Posterior cingulate gyrus (tissue), 11 donors: ENCODE measurements around the gene SETD6.

Source experiments
- DNase-seq, 10 donors: peaks; one replicate each; pipeline versions ENCODE4 v3.0.0 to v3.0.0-alpha.2; 2020 to 2021; ENCODE audit warnings: mixed read lengths in 3 of 10
- intact Hi-C: fragments of 100-400 bp; cut with DNase I; formaldehyde crosslinking; loops from one replicate; pipeline ENCODE4 v1.15.1; 2023

SETD6 gene

GRCh38 chr16:58506241-58507194 is 8.8 kb upstream of the SETD6 start:
- DNase-seq, result peak in 4 of 10 donors; percentile 12 to 69 (median 40)
- intact Hi-C loops, result no loop called here

DNA sequence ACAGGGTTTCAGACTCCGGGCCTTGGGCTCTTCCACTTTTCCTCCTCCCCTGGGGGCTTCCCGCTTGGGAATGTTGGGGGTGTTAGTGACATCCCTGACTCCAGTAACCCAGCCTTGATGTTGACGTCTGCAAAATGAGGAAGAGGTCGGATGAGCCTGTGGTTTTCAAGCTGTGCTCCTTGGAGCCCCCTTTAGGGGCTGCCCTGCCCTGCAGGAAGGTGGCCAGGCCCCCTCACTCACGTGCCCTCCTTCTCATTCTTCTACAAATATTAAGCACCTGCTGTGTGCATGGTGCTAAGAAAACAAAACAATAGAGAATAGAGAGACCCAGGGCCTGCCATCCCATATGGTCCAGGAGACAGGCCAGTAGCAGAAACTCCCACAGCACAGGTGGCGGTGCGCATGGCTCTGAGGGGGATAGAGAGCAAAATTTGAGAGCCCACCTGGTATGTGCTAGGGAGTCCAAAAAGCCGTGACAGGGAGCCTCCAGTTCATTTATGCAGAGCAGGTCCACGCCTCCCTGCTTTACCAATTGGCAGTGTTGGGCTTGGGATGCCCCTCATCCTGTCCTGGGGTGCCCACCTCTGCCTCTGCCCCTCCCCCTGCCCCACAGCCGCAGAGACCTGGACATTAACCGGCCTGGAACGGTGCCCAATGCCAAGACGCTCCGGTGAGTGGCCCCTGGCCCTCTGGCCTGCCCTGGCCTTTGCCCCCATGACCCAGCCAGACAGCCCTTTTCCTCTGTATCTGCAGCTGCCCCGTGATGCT is 7.9 kb upstream of the SETD6 start:
- intact Hi-C loops, result no loop called here
- peak in 5 of 10 donors; percentile 9 to 74 (median 52) for DNase-seq

- intact Hi-C loops, result no loop called here
- peak in 2 of 10 donors; percentile 48 to 62 for DNase-seq
These were observed 7.2 kb upstream of the SETD6 start for GRCh38 chr16:58507963-58508670.

- DNase-seq, result peak in 2 of 10 donors; percentile 40 to 47
- intact Hi-C loops, result no loop called here
These were observed 6.6 kb upstream of the SETD6 start for GRCh38 chr16:58508671-58509251.

- intact Hi-C loops, result loop anchor here (5.0 to 10.0 kb wide), 2 partner anchors 155 to 248 kb away; no protein-coding TSS in a partner anchor
- peak in 3 of 10 donors; percentile 35 to 73 (median 64) for DNase-seq
These were observed 5.8 kb upstream of the SETD6 start for GRCh38 chr16:58509256-58510096.

- intact Hi-C loops, result loop anchor here (5.0 to 10.0 kb wide), 2 partner anchors 155 to 247 kb away; no protein-coding TSS in a partner anchor
- peak in 3 of 10 donors; percentile 27 to 82 (median 65) for DNase-seq
These were observed 5.1 kb upstream of the SETD6 start for GRCh38 chr16:58510097-58510775.

GRCh38 chr16:58510776-58511628 is 4.3 kb upstream of the SETD6 start:
- DNase-seq, result peak in 3 of 10 donors; percentile 65 to 85 (median 75)
- intact Hi-C loops, result loop anchor here (5.0 to 10.0 kb wide), 2 partner anchors 154 to 246 kb away; no protein-coding TSS in a partner anchor

DNA sequence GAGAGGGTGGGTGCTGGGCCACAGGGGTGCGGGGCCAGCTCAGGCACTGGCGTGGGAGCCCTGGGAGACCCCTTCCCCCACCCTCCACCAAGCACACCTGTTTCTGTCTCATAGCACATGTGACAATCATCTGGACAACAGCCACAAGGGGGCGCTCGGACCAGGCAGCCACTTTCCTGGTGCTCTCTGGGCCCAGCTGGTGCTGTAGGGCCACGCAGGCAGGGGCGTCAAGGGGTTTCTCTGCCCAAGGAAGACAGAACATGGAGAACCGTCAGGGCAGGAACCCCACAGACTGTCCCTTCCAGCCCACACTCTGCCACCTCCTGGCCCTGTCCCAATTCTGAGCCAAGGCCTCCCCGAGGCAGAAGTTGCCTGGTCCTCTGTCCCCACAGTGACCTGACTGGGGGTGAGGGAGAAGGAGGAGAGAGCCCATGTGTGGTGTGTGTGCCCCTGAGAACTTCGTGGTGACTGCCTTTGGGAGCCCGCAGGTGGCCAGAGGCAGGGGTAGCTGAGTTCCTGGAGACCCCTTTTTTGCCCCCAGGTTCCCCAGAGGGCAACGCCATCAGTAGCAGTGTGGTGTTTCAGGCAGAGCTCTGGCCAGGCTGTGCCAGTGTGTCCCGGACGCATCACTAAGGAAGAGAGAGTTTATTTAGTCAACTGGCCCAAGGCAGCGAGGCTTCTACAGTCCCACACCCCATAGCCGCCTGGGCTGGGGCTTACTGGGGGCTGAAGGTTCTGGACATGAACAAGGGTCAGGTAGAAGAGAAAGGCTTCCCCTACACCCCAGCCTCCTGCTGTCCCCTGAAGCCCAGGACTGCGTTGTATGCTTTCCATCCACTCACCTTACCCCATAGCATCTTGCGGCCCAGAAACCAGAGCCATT is 3.1 kb upstream of the SETD6 start:
- intact Hi-C loops, result loop anchor here (5.0 to 10.0 kb wide), 2 partner anchors 153 to 245 kb away; no protein-coding TSS in a partner anchor
- peak in 8 of 10 donors; percentile 75 to 95 (median 84) for DNase-seq

DNA sequence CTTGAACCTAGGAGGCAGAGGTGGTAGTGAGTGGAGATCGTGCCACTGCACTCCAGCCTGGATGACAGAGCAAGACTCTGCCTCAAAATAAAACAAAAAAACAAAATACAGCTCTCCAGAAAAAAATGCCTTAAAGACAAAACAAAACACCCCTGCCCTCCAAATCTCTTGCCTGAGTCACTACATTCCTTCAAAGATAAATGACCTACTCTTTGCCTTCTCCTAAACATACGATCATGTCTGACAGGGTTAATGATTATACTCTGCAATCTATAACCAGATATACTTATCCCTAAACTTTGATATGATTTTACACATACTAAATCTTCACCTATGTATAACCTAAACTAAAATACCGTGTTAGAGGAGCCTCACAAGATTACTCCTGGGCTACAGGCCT is 1.4 kb upstream of the SETD6 start:
- intact Hi-C loops, result loop anchor here (5.0 to 10.0 kb wide), 2 partner anchors 151 to 243 kb away; no protein-coding TSS in a partner anchor
- DNase-seq, result no peak

DNA sequence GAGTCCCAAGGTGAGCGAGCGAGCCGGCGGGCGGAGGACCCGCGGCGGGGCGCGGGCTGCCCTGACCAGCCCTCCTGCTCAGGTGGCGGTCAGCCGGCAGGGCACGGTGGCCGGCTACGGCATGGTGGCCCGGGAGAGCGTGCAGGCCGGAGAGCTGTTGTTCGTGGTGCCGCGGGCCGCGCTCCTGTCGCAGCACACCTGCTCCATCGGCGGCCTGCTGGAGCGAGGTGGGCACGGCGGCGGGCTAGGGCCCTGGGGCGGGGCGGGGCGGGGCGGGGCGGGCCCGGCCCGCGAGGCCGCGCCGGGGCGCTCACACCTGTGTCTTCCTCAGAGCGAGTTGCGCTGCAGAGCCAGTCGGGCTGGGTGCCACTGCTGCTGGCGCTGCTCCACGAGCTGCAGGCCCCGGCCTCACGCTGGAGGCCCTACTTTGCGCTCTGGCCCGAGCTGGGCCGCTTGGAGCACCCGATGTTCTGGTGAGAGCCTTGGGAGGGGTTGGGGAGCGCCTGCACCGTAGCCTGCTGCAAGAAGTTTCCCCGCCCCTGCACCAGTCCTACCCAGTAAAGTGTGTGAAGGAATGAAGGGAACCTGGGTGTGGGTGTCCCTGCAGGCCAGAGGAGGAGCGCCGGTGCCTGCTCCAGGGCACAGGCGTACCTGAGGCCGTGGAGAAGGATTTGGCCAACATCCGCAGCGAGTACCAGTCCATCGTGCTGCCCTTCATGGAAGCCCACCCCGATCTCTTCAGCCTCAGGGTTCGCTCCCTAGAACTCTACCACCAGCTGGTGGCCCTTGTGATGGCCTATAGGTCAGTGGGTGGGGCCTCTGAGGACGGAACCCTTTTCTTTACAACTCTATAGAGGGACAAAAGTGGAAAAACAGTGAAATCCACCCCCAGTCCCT is 802 bp downstream of the SETD6 start:
- peak in 3 of 10 donors; percentile 71 to 88 (median 78) for DNase-seq
- intact Hi-C loops, result loop anchor here (1.0 to 10.0 kb wide), 2 partner anchors 113 to 149 kb away; partner anchors contain the start of gene CNOT1

DNA sequence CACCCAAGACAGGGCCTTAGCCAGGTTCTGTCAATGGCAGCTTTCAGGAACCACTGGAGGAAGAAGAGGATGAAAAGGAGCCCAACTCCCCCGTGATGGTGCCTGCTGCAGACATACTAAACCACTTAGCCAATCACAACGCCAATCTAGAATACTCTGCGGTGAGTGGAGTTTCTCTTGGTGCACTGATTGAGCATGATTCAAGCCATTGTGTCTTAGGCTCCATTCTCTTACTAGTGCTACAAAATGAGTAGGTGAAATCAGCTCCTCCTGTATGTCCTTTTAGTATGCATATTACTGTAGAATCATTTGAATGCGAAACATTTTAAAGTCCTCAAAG is 1.4 kb downstream of the SETD6 start:
- intact Hi-C loops, result loop anchor here (10.0 kb wide), 1 partner anchor 148 kb away; no protein-coding TSS in a partner anchor
- no peak for DNase-seq

GRCh38 chr16:58518083-58518979 is 3.0 kb downstream of the SETD6 start:
- DNase-seq, result no peak
- intact Hi-C loops, result loop anchor here (10.0 kb wide), 1 partner anchor 146 kb away; no protein-coding TSS in a partner anchor

GRCh38 chr16:58518980-58519368 is 3.7 kb downstream of the SETD6 start:
- intact Hi-C loops, result loop anchor here (10.0 kb wide), 1 partner anchor 146 kb away; no protein-coding TSS in a partner anchor
- no peak for DNase-seq

DNA sequence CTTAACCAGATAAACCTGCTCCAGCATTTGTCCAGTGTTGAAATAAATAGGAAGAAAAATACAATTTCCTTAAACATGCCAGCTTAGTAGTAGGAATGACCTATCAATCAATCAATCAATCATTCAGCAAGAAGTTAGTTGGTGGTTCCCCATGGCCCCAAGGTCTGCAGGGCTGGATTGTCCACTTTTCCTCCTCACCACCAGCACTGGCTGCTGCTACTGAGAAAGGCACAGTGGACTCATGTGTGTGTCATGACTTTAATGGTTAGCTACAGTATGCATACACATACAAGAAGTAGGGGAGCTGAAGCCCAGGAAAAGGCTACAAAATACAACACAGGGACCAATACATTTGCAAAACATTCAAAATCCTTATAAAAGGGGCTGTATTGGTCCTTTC is 4.4 kb downstream of the SETD6 start:
- intact Hi-C loops, result loop anchor here (10.0 kb wide), 1 partner anchor 145 kb away; no protein-coding TSS in a partner anchor
- no peak for DNase-seq
